Muscle of back (tissue), 11 donors: ENCODE data around the gene PSMG3. TPM values are rescaled to one million over a fixed set of nuclear protein-coding genes. Genes with fewer than 3 reads are reported as not detected.

Source experiments
- DNase-seq, 3 donors: peaks; one replicate each; pipeline versions ENCODE4 v3.0.0 to v3.0.0-alpha.2; 2013
- polyA plus RNA-seq, 10 donors: library from polyadenylated mRNA; unstranded; fragments of 120-200 nt; gene quantifications; one replicate each; pipeline ENCODE4 v1.2.1, GENCODE V29; 2013; ENCODE audit not compliant: insufficient read length in 10 of 10

The PSMG3 gene
- polyA plus RNA-seq, 10 donors = 17.1 to 27.4 (median 20.4) TPM

DNA sequence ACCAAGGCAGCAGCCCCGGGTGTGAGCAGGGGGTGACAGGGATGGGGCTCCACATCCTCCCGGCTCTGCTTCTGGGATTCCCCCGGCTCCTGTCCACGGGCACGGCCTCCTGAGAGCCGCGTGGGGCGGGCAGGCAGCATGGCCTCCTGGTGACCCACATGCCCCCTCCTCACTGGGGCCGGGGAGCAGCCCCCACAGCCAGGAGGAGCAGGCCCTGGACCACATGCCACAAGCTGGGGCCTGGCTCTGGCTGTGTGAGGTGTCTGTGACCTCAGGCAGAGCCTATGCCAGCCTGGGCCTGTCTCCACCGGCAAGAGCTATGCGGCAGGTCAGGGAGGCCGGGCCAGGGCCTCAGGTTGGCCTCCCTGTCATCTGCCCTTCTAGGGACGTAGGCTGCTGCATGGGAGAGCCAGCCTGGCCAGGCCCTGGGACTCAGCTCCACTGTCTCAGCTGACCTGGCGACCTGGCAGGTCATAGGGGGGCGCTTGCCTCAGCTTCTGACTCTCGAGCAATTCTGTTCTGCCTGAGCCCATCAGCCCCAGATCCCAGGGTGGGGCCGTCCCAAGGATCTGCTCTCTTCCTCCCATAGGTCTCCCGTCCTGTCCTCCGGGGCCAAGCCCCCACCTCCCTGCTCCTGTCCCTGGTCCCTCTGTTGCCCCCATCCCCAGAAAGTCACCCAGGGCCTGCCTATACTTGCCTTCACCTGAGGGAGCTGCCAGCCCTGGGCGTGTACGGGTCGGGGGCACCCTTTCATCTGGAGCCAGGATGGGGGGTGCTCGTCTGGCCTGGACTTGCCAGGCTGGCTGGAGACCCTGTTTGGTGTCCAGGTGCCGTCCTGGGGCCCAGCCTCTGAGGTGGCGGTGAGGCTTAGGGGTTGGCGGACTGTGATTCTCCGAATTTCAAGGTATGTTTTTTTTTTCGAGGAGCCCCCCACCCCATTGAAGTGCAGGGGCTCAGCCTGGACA, 9.9 kb downstream of the PSMG3 start:
- no peak for DNase-seq

DNA sequence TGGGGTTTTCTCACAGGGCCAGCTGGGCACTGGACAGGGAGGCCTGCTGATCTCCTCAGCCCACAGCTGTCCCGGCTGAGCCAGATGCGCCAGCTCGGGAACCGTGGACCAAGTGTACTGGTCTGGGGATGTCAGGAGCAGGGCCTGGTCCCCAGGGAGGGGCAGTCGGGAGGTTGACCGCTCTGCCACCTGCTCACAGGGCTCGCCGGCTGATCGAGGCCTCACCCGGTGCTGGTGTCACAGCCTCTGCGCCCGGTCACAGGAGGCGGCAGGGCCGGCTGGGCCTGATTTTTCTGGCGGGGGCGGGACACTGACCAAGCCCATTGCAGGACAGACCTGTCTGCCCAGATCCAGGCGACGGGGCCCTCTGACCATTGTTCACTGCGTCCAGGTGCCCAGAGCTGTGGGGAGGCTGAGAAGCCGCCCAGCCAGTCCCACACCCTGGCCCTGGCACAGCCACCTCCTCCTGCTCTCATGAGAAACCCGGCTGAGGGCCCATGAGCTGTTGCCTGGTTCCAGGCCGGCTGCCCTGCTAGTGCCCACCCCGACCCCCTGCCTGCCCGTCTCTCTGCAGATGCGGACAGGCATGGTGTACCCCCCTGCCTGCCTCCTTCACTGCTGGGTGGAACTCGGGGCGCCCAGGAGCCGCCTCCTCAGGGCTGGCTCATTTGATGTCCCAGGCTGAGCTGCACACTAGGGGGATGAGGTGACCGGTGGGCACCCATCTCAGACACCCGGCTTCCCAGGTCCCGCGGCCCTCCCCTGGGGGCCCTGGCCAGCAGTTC, 10.8 kb downstream of the PSMG3 start:
- no peak for DNase-seq

GRCh38 chr7:1558181-1558811, 11.5 kb downstream of the PSMG3 start:
- DNase-seq = peak in 1 of 3 donors; percentile 58

- no peak for DNase-seq
Observed at GRCh38 chr7:1557771-1558170, 12.1 kb downstream of the PSMG3 start.

DNA sequence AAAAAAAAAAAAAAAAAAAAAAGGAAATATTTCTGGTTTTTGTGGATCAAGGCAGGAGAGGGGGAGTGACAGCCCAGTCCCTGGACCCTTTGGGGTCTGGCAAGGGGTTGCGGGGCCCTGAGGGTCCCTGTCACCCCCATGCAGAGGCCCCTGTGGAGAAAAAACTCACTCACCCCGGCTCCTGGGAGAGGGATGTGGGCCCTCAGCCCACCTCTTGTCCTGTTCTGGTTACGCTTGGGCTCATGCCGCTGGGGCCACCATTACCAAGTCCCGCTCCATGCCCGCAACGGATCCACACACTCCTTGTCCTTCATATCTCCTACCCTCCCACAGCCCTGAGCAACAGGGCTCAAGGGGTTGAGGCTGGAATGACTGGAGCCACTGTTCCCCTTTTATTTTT, 12.8 kb downstream of the PSMG3 start:
- no peak for DNase-seq

DNA sequence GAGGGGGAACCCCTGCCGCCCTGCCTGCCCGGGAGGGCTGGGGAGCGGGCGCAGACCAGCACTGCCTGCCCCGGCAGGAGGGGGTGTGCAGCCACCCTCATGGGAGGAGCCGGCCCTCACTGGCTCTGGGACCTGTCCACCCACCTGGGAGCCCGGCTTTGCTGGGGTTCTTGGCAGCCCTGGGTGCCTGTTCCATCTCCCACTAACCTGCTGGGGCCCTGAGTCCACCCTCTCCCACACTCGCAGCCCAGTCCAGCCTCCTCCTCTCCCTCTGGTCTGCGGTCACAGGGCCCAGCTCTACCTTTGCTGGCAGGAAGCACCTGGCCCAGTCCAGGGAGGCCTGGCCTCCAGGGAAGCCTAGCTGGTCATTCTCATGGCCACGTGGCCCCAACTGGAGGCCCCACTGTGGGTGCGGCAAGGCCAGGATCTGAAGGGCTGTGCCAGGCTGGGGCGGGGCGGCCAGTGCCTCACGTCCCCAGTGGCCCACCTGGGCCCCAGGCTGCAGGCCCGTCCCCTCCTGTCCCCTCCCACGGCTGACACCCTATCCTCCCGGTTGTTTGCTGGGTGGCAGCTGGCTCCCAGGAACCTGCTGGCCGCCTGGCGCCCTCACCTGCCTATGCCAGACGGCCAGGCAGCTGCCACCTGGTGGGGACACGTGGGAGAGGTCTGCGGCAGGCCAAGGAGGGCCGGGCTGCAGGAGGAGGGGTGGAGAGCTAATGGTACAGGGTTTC, 13.9 kb downstream of the PSMG3 start, which contains the start of gene TMEM184A:
TSS of gene TMEM184A (minus strand) at position 393 of the 731 bp plus-strand sequence. CDS start 721 bp downstream, outside the sequence.
- DNase-seq = no peak

DNA sequence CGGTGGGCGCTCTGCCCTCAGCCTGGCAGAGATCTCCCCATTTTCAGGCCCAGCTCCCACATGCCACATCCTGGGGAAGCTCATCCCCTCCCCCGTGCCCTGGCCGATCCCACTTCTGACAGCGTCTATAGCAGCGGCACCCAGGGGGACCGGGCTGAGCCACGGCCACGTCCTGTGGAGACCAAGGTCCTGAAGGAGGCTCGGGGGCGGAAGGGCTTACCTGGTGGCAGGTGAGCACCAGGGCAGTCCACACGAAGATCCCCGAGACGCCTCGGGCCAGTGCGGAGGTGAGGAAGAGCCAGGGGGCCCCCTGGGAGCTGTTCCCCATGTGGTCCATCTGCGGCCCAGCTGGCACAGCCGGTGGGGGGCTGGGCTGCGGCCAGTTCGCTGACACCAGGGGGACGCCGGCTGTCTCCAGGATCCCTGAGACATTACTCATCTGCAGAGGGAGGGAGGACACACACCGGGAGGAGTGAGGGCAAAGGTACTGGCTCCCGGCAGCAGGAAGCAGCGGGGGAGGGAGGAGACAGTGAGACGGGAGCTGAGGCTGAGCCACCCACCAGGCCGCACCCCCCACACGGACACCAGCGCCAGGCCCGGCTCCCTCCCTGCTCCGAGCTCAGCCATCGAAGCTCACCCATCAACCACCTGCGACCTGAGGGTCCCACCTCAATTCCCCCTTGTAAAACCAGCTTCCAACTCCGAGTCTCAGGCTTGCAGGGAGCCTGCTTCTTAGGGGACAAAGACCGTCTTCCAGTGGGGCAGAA, 14.6 kb downstream of the PSMG3 start:
- peak in 1 of 3 donors; percentile 54 for DNase-seq

DNA sequence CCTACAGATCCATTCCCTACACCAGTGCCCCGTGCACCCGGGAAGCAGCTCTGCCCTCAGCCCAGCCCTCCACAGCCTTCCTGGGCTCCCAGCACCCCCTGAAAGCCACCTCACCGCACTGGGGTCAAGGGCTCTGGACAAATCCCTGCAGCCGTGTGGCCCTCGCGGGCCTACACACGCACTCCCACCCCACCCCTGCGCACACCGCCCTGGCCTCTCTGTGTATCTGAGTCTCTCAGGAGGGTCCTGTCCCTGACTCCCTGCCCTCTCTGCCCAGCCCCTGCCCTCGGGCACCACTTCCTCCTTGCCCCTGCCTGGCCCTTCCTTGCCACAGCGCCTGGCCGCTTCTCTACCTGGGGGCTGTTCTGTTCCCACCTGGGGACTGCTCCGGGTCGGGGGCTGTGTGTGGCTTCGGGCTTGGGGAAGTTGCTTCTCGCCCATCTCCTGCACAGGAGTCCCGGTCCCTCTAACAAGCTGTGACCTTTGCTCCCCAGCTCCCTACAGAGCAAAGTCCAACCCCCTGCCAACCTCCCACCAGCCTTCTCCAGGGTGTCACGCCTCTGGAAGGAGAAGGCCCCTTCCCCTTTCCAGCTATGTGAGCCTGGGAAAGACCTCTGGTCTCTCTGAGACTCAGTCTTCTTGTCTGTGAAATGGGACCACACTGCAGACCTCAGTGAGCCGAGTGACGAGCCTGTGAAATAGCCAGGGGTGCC, 15.3 kb downstream of the PSMG3 start:
- no peak for DNase-seq

DNA sequence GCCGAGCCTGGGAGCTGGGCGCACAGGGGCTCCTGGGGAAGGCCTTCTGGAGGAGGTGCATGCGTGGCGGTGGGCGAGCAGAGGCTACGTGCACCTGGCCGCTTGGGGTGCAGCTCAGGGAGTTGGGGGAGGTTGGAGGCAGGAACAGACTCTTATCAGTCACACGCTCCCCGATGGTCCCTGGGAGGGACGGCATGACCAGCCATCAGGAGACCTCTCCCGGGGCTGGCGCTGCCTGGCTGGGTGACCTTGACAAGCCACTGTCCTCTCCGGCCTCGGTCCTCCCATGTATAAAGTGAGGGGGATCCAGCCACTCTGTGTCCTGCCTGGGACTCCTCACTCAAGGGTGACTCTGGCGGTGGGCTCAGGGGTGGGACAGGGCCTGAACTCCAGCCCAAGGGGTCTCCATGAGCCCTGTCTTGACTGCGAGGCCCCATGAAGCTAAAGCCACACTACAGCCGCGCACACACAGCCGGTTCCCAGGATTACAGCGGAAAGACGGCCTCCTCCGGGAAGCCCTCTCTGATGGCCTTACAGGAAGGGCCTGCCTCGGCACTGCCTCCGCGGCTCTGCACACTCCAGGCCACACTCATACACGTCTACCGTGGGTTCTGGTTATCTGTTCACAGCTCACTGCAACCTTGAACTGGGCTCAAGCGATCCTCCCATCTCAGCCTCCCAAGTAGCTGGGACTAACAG, 16.2 kb downstream of the PSMG3 start:
- no peak for DNase-seq

DNA sequence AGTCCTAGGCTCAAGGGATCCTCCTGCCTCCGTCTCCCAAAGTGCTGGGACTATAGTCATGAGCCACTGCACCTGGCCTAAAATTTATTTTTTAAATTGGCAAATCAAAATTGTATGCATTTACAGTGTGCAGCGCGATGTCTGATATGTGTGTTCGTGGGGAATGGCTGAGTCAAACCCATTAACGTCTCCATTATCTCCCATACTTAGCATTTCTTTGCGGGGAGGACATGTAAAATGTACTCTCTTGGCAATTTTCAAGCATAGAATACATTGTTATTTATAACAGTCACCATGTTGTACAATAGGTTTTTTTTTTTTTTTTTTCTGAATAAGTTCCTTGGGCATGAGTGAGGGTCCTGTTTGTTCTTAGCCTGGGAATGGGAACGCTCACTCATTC, 17.6 kb downstream of the PSMG3 start:
- DNase-seq = no peak

DNA sequence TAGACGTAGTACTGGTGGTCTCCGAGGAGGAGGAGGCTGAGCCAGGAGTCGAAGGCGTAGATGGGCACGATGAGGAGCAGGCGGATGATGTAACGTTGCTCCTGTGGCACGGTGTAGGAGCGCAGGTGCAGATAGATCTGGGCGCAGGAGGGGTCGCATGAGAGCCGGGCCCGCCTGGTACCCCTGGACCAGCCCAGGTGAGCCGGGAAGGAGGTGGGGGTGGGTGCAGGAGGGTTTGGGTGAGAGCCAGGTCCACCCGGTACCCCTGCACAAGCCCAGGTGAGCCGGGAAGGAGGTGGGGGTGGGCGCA, 19.0 kb downstream of the PSMG3 start:
- no peak for DNase-seq

- DNase-seq = no peak
Observed at GRCh38 chr7:1550005-1550845, 19.6 kb downstream of the PSMG3 start.

DNA sequence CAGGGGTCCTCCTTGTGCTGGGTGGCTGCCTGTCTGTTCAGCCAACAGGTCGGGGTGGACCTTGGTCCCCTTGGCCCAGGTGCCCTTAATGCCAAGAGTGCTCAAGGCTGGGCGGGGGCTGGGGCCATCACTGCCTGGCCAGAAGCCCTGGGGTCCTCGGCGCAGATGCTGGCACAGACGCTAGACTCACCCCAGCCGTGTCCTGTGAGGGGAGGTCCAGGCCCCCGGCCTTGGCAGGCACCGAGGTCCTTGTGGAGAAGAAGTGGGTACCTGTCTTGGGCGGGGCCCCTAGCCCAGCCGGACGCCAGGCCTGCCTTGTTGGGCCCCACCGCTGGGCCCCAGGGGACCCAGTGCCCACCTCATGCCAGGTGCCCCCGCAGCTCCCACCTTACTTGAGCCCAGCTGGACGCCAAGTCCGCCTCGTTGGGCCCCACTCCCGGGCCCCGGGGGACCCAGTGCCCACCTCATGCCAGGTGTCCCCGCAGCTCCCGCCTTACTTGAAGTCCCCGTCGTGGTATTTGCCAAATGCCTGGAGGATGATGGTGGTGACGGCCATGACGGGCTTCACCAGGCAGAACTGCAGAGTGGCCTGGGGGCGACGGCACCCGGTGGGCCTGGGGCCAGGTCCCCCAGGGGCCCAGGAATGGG, 20.4 kb downstream of the PSMG3 start:
- DNase-seq = no peak

DNA sequence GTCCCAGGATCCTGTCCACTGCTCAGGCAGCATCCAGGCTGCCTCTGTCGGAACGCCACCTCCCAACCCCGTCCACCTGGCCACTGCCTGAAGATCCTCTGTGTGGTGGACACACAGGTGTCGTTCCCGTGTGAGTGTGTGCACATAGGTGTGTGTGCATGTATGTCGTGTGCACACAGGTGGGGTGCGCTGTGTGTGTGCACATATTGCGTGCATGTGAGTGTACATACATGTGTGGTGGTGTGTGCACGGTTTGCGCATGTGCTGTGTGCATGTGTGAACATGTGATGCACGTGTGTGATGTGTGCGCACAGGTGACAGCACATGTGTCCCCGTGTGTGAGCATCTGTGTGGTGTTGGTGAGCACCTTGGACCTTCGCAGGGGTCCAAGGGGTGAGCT, 20.9 kb downstream of the PSMG3 start:
- no peak for DNase-seq

- no peak for DNase-seq
Observed at GRCh38 chr7:1548438-1548831, 21.4 kb downstream of the PSMG3 start.

DNA sequence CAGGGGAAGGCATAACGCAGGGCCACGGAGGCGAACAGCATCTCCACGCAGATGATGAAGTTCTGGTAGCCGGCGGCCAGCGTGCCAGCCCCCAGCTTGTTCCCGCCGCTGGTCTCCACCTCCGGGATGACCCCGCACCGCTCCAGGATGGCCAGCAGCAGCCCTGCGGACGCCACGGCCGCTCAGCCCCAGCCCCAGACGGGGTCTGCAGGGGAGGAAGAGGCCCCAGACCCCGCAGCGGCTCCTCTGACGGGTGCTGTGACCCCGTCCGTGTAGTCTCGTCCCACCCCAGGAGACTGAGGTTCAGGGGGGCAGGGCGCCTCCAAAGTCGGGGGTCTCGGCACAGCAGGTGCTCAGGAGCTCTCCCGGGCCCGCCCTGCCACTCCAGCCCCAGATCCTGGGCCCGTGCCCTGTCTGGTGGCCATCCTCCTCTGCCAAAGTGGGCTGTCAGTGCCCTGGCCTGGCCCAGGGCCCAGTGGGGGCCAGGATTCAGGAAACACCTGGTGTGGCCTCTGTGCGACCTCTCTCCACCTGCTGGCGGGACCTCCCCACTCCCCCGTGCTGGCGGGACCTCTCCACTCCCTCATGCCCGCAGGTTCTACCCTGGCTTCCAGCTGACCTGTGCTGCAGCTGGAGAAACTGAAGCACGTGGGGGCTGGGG, 21.9 kb downstream of the PSMG3 start:
- DNase-seq = no peak
